ENCODE measurements around the gene PALD1.
A peak's percentile ranks its signal among the peaks of the same experiment; 100 is the strongest.

PALD1 gene

DNA sequence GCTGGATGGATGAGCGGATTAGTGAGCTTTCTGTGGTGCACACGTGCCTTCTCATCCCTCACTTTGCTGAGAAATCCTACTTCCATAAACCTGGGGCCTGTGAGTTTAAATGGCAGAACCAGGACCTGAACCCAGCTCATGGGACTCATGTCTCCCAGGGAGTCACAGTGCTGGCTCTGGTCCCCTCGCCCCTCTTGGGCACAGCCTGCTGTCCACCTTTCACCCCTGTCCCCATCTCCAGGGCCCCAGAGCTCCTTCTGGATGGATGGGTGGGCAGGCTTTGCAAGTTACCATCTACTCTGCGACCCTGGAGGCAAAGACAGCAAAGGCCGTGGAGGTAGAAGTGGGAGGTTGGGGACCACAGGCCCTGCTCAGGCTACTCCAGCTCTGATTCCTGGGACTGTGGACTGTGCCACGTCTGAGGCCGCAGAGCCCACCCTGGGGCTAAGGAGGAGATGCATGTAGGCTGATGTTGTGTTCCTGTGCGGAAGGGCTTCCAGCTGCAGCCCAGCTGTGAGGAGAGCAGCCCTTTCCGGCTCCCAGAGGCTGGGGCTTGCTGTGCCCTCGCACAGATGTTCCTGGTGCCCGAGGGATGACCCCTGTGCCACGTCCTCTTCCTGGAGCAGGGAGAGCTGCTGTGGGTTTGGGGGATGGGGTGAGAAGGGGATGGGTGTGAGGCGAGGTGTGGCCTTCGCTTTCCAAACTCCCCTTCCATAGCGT, 83.6 kb downstream of the PALD1 start:
- Mint-ChIP-seq H3K36me3 (ENCODE audit: low read depth) (no peaks in the 10 kb centered on the region), H3K4me1 (ENCODE audit: low read depth) (peaks cover 17% of the 10 kb centered on the region), H3K27ac (no peak overlapping the region), H3K9me3 (no peaks in the 10 kb centered on the region), H3K27me3 (ENCODE audit: low read depth) (peaks cover 11% of the 10 kb centered on the region), H3K4me3 (no peak overlapping the region)
- DNase-seq (ENCODE audit: low spot score), result no peak

- H3K36me3 Mint-ChIP-seq (ENCODE audit: low read depth), result no peaks in the 10 kb centered on the region
- H3K4me1 Mint-ChIP-seq (ENCODE audit: low read depth), result peaks cover 17% of the 10 kb centered on the region
- H3K27me3 Mint-ChIP-seq (ENCODE audit: low read depth), result peaks cover 8% of the 10 kb centered on the region
- H3K9me3 Mint-ChIP-seq, result no peaks in the 10 kb centered on the region
- H3K4me3 Mint-ChIP-seq, result no peak overlapping the region
- H3K27ac Mint-ChIP-seq, result peak overlapping the region; percentile 68
- DNase-seq (ENCODE audit: low spot score), result no peak
Measured at GRCh38 chr10:70563230-70563629, 84.7 kb downstream of the PALD1 start.

DNA sequence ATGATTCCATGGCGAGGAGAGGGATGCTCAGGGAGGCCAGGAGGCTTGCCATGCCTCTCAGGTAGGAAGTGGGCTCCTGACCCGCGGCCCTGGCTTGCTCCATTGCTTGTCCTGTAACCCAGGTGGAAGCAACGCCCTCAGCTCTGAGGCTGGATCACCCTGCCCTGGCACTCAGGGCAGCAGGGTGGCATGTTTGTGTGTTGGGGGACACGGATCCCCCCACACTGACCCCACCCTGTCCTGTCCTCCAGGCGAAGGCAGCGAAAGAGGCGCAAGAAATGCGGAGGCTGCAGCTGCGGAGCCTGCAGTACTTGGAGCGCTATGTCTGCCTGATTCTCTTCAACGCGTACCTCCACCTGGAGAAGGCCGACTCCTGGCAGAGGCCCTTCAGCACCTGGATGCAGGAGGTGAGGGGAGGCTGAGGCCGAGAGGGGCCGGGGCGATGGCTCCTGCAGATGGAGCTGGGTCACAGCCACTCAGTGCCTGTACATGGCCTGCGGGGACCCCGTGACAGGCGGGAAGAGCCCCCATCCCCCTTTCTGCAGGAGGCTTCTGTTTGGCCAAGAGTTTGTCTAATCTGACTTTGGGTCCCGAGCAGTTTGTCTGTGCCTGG, 85.7 kb downstream of the PALD1 start:
- Mint-ChIP-seq H3K27ac (no peak overlapping the region), H3K4me1 (ENCODE audit: low read depth) (peaks cover 9% of the 10 kb centered on the region), H3K4me3 (no peak overlapping the region), H3K36me3 (ENCODE audit: low read depth) (no peaks in the 10 kb centered on the region), H3K27me3 (ENCODE audit: low read depth) (peaks cover 5% of the 10 kb centered on the region), H3K9me3 (no peaks in the 10 kb centered on the region)
- no peak for DNase-seq (ENCODE audit: low spot score)

DNA sequence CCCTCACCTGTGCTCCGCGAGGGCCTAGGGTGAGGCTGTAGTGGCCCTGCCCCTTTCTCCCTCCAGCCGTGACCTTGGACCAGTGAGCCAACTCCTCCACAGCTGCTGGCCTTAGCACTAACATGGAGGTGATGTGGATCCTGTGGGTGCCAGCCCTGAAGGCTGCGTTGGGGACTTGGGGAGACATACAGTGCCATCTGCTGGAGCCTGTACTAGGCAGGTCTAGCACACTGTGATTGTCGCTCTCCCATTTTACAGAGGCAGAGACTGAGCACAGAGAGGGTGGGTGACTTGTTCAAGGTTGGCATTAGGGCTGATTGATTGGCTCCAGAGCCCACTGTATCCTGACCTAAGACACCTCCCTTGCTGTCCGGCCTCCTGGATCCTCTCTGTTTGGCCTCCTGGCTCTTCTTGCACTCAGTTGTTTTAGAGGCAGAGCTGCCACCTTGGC, 86.4 kb downstream of the PALD1 start:
- H3K36me3 Mint-ChIP-seq (ENCODE audit: low read depth), result no peaks in the 10 kb centered on the region
- no peaks in the 10 kb centered on the region for H3K9me3 Mint-ChIP-seq
- peaks cover 11% of the 10 kb centered on the region for H3K4me1 Mint-ChIP-seq (ENCODE audit: low read depth)
- peaks cover 9% of the 10 kb centered on the region for H3K27me3 Mint-ChIP-seq (ENCODE audit: low read depth)
- no peak overlapping the region for H3K4me3 Mint-ChIP-seq
- DNase-seq (ENCODE audit: low spot score), result no peak
- H3K27ac Mint-ChIP-seq, result no peak overlapping the region

- no peak for DNase-seq (ENCODE audit: low spot score)
- Mint-ChIP-seq H3K36me3 (ENCODE audit: low read depth) (no peaks in the 10 kb centered on the region), H3K4me1 (ENCODE audit: low read depth) (peaks cover 11% of the 10 kb centered on the region), H3K27ac (no peak overlapping the region), H3K27me3 (ENCODE audit: low read depth) (peaks cover 9% of the 10 kb centered on the region), H3K9me3 (no peaks in the 10 kb centered on the region), H3K4me3 (no peak overlapping the region)
Measured at GRCh38 chr10:70565556-70566514, 87.3 kb downstream of the PALD1 start.

DNA sequence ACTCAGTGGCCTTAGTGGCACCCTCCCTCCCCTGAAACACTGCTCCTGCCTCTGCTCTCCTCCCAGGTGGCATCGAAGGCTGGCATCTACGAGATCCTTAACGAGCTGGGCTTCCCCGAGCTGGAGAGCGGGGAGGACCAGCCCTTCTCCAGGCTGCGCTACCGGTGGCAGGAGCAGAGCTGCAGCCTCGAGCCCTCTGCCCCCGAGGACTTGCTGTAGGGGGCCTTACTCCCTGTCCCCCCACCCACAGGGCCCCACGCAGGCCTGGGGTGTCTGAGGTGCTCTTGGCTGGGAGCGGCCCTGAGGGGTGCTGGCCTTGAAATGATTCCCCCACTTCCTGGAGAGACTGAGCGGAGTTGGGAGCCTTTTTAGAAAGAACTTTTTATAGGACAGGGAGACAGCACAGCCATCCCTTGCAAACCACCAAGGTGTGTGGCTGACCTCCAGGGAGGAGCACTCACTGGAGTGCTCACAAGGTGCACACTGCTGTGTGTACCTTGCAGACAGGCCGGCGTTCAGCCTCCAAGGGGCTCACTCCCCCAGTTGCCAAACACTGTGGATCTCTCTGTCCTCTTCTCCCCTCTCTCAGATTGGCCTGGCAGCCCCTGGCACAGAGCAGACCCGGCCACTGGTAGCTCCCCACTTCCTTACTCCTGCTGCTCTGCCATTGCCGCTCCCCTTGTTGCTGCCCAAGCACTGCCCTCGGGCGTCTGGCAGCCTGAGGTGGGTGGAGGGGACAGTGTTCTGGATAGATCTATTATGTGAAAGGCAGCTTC, 88.1 kb downstream of the PALD1 start:
- H3K27ac Mint-ChIP-seq, result no peak overlapping the region

GRCh38 chr10:70567603-70568002, 89.0 kb downstream of the PALD1 start:
- DNase-seq (ENCODE audit: low spot score), result no peak
- no peak overlapping the region for H3K4me3 Mint-ChIP-seq
- H3K27ac Mint-ChIP-seq, result no peak overlapping the region

More for the DNA sequence above, 88.1 kb downstream of the PALD1 start:
- Mint-ChIP-seq H3K4me1 (ENCODE audit: low read depth) (peaks cover 11% of the 10 kb centered on the region), H3K36me3 (ENCODE audit: low read depth) (no peaks in the 10 kb centered on the region), H3K9me3 (no peaks in the 10 kb centered on the region), H3K4me3 (no peak overlapping the region), H3K27me3 (ENCODE audit: low read depth) (peaks cover 9% of the 10 kb centered on the region)
- no peak for DNase-seq (ENCODE audit: low spot score)

GRCh38 chr10:70568113-70568512, 89.5 kb downstream of the PALD1 start:
- no peaks in the 10 kb centered on the region for H3K36me3 Mint-ChIP-seq (ENCODE audit: low read depth)
- no peaks in the 10 kb centered on the region for H3K9me3 Mint-ChIP-seq
- H3K4me1 Mint-ChIP-seq (ENCODE audit: low read depth), result peaks cover 11% of the 10 kb centered on the region
- H3K27me3 Mint-ChIP-seq (ENCODE audit: low read depth), result peaks cover 9% of the 10 kb centered on the region
- H3K27ac Mint-ChIP-seq, result no peak overlapping the region
- no peak for DNase-seq (ENCODE audit: low spot score)
- H3K4me3 Mint-ChIP-seq, result no peak overlapping the region

More at GRCh38 chr10:70567603-70568002, 89.0 kb downstream of the PALD1 start:
- Mint-ChIP-seq H3K9me3 (no peaks in the 10 kb centered on the region), H3K27me3 (ENCODE audit: low read depth) (peaks cover 9% of the 10 kb centered on the region), H3K4me1 (ENCODE audit: low read depth) (peaks cover 12% of the 10 kb centered on the region), H3K36me3 (ENCODE audit: low read depth) (no peaks in the 10 kb centered on the region)

DNA sequence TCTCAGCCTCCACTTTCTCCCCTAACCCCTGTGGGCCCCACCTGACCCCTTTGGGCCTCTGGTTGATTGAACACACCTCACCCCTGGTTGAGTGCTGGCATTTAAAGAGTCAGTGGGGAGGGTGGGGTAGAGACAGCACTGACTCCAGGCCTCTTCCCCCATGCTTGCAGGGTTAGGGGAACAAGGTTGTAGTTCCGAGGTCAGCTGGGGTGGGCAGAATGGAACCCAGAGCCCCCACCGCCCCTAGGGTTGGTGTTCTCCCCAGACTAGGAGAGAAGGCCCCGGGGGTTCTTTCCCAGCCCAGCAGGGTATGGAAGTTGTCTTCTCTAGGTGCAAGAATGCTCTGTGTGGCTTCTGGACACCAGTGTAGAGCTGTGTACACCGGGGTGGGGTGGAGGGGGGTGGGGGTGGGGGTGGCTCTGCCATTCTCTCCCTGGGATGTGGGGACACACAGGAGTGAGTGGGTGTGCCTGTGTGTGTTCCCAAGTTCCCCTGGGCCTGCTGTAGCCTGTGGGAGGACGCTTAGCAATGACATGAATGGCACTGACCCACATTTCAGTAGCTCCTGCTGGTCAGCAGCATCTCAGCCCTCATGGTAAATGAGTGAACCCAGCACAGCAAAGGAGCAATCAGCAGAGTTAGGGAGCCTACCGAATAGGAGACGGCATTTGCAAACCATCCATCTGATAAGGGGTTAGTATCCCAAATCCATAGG, 90.4 kb downstream of the PALD1 start:
- no peak for DNase-seq (ENCODE audit: low spot score)
- no peak overlapping the region for H3K4me3 Mint-ChIP-seq
- H3K36me3 Mint-ChIP-seq (ENCODE audit: low read depth), result no peaks in the 10 kb centered on the region
- no peak overlapping the region for H3K27ac Mint-ChIP-seq
- peaks cover 7% of the 10 kb centered on the region for H3K4me1 Mint-ChIP-seq (ENCODE audit: low read depth)
- peaks cover 4% of the 10 kb centered on the region for H3K27me3 Mint-ChIP-seq (ENCODE audit: low read depth)
- H3K9me3 Mint-ChIP-seq, result no peaks in the 10 kb centered on the region

DNA sequence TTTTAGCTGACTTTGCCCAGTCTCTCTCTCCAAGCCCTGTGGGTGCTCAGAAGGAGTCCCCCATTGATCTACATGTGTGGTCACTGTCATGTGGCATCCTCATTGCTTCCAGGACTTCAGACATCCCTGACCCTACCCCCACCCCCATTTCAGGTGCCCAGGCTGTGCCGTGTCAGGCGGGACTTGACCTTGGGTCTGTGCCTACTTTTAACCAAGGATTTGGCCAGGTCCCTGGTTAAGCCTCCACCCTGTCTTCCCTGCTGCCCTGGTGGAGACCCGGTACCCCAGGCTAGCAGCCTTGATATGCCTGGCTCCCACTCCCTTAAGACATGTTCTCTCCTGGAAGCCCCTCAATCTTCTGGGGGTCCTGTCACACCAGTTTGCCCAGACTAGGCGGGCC, 92.7 kb downstream of the PALD1 start:
- H3K4me1 Mint-ChIP-seq (ENCODE audit: low read depth), result peaks cover 15% of the 10 kb centered on the region
- no peak for DNase-seq (ENCODE audit: low spot score)
- no peaks in the 10 kb centered on the region for H3K9me3 Mint-ChIP-seq
- H3K27ac Mint-ChIP-seq, result no peak overlapping the region
- no peak overlapping the region for H3K4me3 Mint-ChIP-seq
- no peaks in the 10 kb centered on the region for H3K36me3 Mint-ChIP-seq (ENCODE audit: low read depth)
- H3K27me3 Mint-ChIP-seq (ENCODE audit: low read depth), result peaks cover 9% of the 10 kb centered on the region

DNA sequence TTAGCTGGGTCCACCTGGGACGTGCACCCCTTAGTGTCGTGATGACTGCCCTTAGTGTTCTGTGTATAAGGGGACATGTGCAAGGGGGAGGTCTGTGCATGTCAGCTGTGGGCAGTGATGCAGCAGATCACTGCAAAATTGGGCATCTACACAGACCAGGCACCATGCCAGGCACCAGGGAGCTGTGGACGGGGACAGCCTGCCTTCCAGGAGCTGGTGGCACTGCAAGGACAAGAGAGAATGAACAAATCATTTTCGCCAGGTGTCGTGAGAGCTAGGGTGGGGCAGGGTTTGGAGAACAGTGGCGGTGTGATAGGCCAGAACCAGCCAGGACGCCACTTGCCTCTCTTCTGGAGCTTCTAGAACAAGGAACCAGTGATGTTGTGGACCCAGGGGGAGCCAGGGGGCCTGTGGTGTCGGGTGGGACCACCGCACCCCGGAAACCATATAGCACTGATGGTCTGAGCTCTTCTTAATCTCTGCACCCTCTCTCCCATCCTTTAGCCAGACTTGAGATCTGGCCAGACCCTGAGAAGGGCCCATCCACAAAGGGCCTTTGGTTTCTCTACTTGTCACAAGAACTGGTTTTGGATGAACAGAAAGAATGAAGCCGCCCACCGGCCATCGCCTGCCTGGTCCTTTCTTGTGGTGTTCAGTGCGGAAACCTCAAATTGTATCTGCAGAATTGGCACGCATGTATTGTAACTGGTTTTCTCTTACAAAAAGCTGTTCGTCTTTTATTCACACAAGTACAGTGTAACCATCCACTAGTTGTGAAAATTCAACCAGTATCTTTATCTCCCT, 93.3 kb downstream of the PALD1 start:
- Mint-ChIP-seq H3K9me3 (no peaks in the 10 kb centered on the region), H3K4me3 (no peak overlapping the region), H3K27me3 (ENCODE audit: low read depth) (peaks cover 11% of the 10 kb centered on the region), H3K36me3 (ENCODE audit: low read depth) (no peaks in the 10 kb centered on the region), H3K4me1 (ENCODE audit: low read depth) (peaks cover 21% of the 10 kb centered on the region), H3K27ac (no peak overlapping the region)
- DNase-seq (ENCODE audit: low spot score), result no peak

All from T-helper 2 cell treated with Interferon-gamma antibody and Interleukin-4, amounts not matched to agents 5 μg/mL and 100 μg/mL, for 36 hours (primary cell).